ENCODE results near the gene TOX3. TPM values are rescaled to one million over a fixed set of nuclear protein-coding genes. Genes with fewer than 3 reads are reported as not detected.
A peak's percentile ranks its signal among the peaks of the same experiment; 100 is the strongest.

Gene TOX3
- total and polyA plus RNA-seq, 2 of the 13 experiments (the other 11 are each of a cell fraction or from before 2014, with no cell fraction given), result 14.5 to 98.6 TPM

DNA sequence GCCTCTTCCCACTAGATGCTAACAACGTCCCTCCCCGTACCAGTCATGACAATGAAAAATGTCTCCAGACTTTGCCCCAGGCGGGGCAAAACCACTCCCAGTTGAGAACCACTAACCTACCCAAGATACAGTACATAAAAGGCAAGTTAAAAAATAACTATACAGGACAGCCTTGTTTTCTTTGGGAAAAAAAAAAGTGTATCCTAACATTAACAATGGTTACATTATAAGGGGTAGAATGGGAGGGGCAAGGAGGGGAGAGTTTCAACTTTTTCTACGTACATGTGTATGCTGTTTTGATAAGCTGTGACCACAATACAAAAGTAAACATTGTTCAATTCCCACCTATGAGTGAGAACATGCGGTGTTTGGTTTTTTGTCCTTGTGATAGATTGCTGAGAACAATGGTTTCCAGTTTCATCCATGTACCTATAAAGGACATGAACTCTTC, 94.9 kb downstream of the TOX3 start (continued):
- TF ChIP-seq FOXK2 (IDR thresholded peaks at IDR 0.05) (peak; percentile 78), MIXL1 (CRISPR knock-in tag; IDR thresholded peaks at IDR 0.05) (0 out of 2 replicates have a peak, but pooled peaks have one; percentile 21), ZZZ3 (CRISPR knock-in tag; IDR thresholded peaks at IDR 0.05; ENCODE audit: borderline replicate concordance) (no peak), ZNF224 (CRISPR knock-in tag; IDR thresholded peaks at IDR 0.05) (no peak), ELF1 (CRISPR knock-in tag; IDR thresholded peaks at IDR 0.05) (0 out of 2 replicates have a peak, but pooled peaks have one; percentile 5), ZNF407 (CRISPR knock-in tag; IDR thresholded peaks at IDR 0.05; ENCODE audit: not compliant biosample characterization) (no peak), ZBTB33 (CRISPR knock-in tag; IDR thresholded peaks at IDR 0.05) (no peak), ZNF543 (CRISPR knock-in tag; IDR thresholded peaks at IDR 0.05) (no peak), GATAD1 (CRISPR knock-in tag; IDR thresholded peaks at IDR 0.05) (peak; percentile 40; the same call in 1 of the 2 replicates), PLRG1 (conservative IDR thresholded peaks at IDR 0.05) (no peak), ZNF770 (CRISPR knock-in tag; IDR thresholded peaks at IDR 0.05) (no peak), SNAI1 (CRISPR knock-in tag; IDR thresholded peaks at IDR 0.05; ENCODE audit: borderline replicate concordance) (no peak)
- TF ChIP-seq, protein P1, sequence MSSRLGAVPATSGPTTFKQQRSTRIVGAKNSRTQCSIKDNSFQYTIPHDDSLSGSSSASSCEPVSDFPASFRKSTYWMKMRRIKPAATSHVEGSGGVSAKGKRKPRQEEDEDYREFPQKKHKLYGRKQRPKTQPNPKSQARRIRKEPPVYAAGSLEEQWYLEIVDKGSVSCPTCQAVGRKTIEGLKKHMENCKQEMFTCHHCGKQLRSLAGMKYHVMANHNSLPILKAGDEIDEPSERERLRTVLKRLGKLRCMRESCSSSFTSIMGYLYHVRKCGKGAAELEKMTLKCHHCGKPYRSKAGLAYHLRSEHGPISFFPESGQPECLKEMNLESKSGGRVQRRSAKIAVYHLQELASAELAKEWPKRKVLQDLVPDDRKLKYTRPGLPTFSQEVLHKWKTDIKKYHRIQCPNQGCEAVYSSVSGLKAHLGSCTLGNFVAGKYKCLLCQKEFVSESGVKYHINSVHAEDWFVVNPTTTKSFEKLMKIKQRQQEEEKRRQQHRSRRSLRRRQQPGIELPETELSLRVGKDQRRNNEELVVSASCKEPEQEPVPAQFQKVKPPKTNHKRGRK (CRISPR knock-in tag; IDR thresholded peaks at IDR 0.05), result no peak
- TF ChIP-seq, protein P2, sequence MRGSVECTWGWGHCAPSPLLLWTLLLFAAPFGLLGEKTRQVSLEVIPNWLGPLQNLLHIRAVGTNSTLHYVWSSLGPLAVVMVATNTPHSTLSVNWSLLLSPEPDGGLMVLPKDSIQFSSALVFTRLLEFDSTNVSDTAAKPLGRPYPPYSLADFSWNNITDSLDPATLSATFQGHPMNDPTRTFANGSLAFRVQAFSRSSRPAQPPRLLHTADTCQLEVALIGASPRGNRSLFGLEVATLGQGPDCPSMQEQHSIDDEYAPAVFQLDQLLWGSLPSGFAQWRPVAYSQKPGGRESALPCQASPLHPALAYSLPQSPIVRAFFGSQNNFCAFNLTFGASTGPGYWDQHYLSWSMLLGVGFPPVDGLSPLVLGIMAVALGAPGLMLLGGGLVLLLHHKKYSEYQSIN (CRISPR knock-in tag; IDR thresholded peaks at IDR 0.05; ENCODE audit: borderline replicate concordance), result no peak
